H54 (cell line): ENCODE measurements around the gene DPM3.
"Not testable (repeated sequence)": the region's sequence is repeated elsewhere in the genome, so short reads cannot be mapped to it uniquely, and the experiment has no call there.

Experiments
- DNase-seq: peaks from one replicate; pipeline ENCODE4 v3.0.0; 2011; ENCODE audit warnings: low spot score, mixed read lengths; ENCODE audit not compliant: insufficient read length
- FAIRE-seq: peaks from 3 replicates; lab custom pipeline; 2011; peaks lifted over from hg19 to GRCh38; lab: Jason Lieb, UNC
- POLR2A ChIP-seq: IDR thresholded peaks from 2 replicates; pipeline ENCODE4 v1.6.1; 2011; ENCODE audit warnings: low read depth, mild to moderate bottlenecking, low read length

DPM3 gene

GRCh38 chr1:155171836-155172731 lies 31.8 kb upstream of the DPM3 start:
- FAIRE-seq (no peak), DNase-seq (no peak)
- no peak for TF ChIP-seq POLR2A

DNA sequence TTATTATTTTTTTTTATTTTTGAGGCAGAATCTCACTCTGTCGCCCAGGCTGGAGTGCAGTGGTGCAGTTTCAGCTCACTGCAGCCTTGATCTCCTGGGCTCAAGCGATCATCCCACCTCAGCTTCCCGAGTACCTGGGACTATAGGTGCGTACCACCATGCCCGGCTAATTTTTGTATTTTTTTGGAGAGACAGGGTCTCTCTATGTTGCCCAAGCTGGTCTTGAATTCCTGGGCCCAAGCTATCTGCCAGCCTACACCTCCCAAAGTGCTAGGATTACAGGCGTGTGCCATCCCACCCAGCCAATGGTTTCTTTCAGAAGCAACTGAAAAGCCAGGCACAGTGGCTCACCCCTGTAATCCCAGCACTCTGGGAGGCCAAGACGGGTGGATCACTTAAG lies 30.5 kb upstream of the DPM3 start:
- FAIRE-seq = no peak
- no peak for DNase-seq
- no peak for TF ChIP-seq POLR2A

DNA sequence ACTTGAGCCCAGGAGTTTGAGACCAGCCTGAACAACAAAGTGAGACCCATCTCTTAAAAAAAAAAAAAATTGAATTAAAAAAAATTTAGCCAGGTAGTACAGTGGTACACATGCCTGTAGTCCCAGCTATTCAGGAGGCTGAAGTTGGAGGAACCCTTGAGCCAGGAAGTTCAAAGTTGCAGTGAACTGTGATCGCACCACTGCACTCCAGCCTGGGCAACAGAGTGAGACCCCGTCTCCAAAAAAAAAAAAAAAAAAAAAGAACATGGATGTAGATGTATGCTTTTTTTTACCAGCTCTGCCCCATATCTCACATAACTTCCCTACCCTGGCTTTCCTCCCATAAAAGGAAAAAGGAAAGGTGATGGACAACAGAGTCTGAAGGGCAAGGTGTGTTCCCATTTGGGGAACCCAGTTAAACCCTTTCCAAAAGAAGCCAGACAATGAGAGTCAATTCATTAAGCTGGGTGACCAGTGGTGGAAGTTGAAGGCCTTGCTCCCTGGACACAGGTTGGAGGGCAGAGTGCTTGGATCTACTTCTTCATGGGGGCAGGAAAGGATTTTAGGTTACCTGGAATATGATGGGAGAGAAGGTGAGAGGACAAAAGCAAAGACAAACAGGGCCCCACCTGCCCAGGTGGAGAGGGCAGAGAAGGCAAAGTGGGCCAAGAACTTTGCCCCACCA lies 29.9 kb upstream of the DPM3 start:
- TF ChIP-seq POLR2A = no peak
- no peak for FAIRE-seq
- no peak for DNase-seq

- no peak for FAIRE-seq
- no peak for DNase-seq
- TF ChIP-seq POLR2A = no peak
Observed at GRCh38 chr1:155169541-155169940, 29.2 kb upstream of the DPM3 start.

- TF ChIP-seq POLR2A = no peak
- no peak for FAIRE-seq
Observed at GRCh38 chr1:155168456-155169210, 28.3 kb upstream of the DPM3 start.

GRCh38 chr1:155168105-155168445 lies 27.7 kb upstream of the DPM3 start:
- DNase-seq, FAIRE-seq: not testable (repeated sequence)

More at GRCh38 chr1:155168456-155169210, 28.3 kb upstream of the DPM3 start:
- no peak for DNase-seq

- FAIRE-seq = no peak
- 0 out of 2 replicates have a peak, but pooled peaks have one; percentile 6 for TF ChIP-seq POLR2A
Observed at GRCh38 chr1:155167166-155168104, 27.1 kb upstream of the DPM3 start.

DNA sequence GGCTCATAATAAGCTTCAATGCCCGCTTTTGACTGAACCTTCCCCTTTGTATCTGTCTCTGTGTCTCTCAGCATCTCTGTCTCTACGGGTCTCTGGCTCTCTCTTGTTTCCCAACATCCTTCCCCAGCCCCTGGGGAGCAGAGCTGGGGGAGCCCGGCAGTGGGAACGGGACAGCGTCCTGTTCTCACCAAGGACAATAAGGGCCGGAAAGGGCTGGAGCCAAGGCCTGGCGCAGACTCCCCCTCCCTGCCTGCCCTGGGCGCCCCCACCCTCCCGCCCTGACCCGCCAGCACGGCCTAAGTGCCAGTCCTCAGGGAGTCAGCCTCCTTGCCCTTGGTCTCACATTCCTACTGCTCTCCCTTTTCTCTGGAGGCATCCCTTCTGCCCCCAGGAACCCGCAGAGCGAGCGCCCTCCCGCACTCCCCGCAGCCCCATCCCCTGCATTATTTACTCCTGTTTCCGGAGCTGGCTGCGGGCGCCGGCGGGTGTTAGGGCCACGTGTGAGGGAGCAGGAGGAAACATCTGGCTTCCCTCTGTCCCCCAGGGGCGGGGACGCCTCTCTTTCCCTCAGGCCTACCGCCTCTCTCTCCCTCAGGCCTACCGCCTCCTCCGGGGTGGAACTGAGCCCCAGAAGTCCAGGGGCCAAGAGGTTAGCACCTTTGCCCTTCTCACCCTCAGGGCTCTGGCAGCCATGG lies 26.3 kb upstream of the DPM3 start:
- no peak for TF ChIP-seq POLR2A
- DNase-seq = no peak
- FAIRE-seq = no peak

More at GRCh38 chr1:155167166-155168104, 27.1 kb upstream of the DPM3 start:
- DNase-seq = peak; percentile 82

- no peak for FAIRE-seq
- no peak for TF ChIP-seq POLR2A
Observed at GRCh38 chr1:155166051-155166470, 25.7 kb upstream of the DPM3 start.

GRCh38 chr1:155164625-155165024 lies 24.3 kb upstream of the DPM3 start:
- FAIRE-seq, DNase-seq: not testable (repeated sequence)

More at GRCh38 chr1:155166051-155166470, 25.7 kb upstream of the DPM3 start:
- no peak for DNase-seq

DNA sequence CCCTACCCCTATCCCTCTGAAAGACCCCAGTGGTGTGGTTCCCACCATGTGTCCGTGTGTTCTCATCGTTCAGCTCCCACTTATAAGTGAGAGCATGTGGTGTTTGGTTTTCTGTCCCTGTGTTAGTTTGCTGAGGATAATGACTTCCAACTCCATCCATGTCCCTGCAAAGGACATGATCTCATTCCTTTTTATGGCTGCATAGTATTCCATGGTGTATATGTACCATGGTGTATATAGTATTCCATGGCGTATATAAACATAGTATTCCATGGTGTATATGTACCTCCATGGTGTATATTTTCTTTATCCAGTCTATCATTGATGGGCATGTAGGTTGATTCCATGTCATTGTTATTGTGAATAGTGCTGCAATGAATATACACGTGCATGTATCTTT lies 23.5 kb upstream of the DPM3 start:
- DNase-seq, FAIRE-seq: not testable (repeated sequence)

GRCh38 chr1:155162631-155163030 lies 22.3 kb upstream of the DPM3 start:
- not testable (repeated sequence) for FAIRE-seq

More at GRCh38 chr1:155162631-155163030, 22.3 kb upstream of the DPM3 start:
- not testable (repeated sequence) for DNase-seq
